ENCODE data around the gene TTC8.
A peak's percentile ranks its signal among the peaks of the same experiment; 100 is the strongest.
"Not testable (repeated sequence)": the region's sequence is repeated elsewhere in the genome, so short reads cannot be mapped to it uniquely, and the experiment has no call there.

The TTC8 gene
- 0.94 to 1.8 reads per million in 2 donors for total RNA-seq

DNA sequence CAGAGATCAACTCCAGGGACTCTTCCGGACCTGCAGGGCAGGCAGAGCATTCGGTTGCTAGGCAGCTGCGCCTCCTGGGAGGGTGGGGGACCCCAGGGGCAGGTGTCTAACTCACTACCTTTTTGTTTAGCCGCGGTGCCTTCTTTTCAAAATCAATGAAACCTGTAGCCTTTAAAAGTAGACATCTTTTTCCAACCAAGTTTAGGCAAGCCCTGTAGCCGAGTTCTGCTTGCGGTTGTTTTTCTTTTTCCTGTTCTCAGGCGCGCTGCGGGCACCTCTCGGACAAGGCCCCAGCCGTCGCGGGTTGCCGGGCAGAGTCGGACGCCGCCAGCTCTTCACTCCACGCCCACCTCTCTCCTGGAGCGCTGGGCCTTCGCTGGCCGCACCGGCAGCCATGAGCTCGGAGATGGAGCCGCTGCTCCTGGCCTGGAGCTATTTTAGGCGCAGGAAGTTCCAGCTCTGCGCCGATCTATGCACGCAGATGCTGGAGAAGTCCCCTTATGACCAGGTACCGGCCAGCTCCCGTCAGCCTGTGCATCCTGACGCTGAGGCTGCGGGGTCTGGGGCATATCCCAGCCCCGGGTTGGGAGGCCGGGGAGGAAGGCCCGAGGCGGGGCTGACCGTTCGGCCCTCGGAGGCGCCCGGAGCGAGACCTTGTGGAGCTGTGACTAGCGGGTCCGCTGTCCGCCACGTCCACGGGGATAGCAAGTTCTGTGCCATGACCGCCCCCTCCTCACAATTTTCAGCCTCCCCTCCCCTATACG, at the start of gene TTC8:
TTC8 (plus strand) TSS at position 338 of the 764 bp plus-strand sequence; CDS start at position 395, 57 bp downstream.
- peak; percentile 44 to 90 (median 76) for DNase-seq

- no peak for DNase-seq
These were observed 48.9 kb upstream of the TTC8 start for GRCh38 chr14:88775532-88775931.

DNA sequence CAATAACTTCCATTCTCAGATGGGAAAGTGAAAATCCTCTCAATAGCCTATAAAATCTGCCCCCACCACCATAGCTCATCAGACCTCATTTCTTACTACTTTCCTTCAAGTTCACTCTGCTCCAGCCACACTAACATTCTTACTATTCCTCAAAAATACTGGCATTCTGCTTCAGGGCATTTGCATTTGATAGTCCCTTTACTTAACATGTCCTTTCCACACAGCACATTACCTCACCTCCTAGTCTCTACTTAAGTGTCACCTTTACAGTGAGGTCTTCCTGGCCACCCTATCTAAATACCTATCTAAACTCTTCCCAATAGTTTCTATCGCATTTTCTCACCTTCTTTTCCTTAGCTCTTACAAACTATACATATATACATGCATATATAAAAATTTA, 38.5 kb upstream of the TTC8 start:
- DNase-seq, result no peak

GRCh38 chr14:88786715-88787114, 37.7 kb upstream of the TTC8 start:
- no peak for DNase-seq

GRCh38 chr14:88789573-88789972, 34.9 kb upstream of the TTC8 start:
- DNase-seq, result not testable (repeated sequence)

GRCh38 chr14:88790501-88791251, 33.8 kb upstream of the TTC8 start:
- no peak for DNase-seq

- DNase-seq, result no peak
These were observed 33.2 kb upstream of the TTC8 start for GRCh38 chr14:88791252-88791621.

DNA sequence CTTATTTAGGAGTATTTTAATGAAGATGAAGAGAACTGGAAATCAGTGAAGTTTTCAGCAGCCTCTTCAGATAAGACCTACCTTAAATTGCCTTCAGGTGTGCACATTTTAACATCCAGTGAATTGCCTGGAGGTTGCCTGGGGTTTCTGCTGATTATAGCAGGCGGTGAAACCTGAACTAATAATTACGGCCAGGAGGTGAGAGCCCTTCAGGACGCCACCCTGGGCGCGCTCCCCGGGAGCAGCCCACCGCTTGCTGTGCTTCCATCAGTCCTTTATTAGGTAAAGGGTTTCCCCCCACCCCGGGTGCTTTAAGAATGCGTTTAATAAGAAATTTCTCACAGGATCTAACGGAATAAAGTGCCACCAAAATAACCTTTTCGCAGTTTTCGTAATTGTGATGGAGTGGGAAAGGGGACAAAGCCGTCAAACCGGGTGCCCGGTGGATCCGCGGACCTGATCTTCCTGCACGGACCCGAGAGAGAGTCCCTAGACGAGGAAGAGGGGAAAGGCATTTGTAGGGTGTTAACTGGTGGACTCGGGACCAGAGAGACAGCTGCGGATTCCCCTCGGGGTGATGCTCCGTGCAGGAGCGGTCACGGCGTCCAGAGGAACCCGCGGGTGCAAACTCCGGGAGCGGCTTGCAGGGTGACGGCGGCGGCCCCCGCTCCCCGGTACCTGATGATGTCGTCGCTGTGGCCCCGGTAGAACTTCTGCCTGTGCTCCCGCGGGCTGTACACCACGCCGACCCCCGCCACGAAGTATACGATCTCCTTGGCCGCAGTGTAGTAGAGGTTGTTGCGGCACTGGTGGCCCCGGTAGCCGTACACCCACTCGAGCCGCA, 32.6 kb upstream of the TTC8 start:
- peak in 2 of 5 experiments; percentile 0 to 7 for DNase-seq

- DNase-seq, result peak; percentile 60 to 83 (median 75)
These were observed 31.8 kb upstream of the TTC8 start, which contains the start of gene EML5 for GRCh38 chr14:88792473-88793258. EML5 (minus strand) TSS chr14:88792953; CDS start chr14:88792503, 450 bp downstream.

DNA sequence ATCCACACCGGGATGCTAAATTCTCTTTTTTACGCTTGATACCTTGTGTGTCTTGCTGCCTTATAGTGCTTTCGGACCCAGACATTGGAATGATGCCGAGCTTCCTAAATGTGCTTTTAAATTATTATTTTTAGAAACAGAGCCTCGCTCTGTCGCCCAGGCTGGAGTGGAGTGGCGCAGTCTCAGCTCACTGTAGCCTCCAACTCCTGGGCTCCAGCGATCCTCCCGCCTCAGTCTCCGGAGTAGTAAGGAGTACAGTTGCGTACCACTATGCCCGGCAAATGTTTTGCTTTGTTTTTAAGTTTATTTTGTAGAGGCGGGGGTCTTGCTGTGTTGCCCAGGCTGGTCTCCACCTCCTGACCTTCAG, 31.2 kb upstream of the TTC8 start:
- no peak for DNase-seq

- DNase-seq, result no peak
These were observed 26.3 kb upstream of the TTC8 start for GRCh38 chr14:88798156-88798555.

GRCh38 chr14:88799522-88799921, 24.9 kb upstream of the TTC8 start:
- DNase-seq, result no peak

DNA sequence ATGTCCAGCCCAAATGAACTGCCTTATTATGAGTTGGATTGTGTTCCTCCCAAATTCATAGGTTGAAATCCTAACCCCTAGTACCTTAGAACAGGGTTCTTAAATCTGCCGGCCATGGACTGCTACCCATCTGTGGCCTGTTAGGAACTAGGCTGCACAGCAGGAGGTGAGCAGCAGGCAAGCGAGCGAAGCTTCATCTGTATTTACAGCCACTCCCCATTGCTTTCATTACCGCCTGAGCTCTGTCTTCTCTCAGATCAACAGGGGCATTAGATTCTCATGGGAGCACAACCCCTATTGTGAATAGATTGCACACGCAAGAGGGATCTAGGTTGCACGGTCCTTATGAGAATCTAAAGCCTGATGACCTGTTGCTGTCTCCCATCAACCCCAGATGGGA, 21.9 kb upstream of the TTC8 start:
- no peak for DNase-seq

DNA sequence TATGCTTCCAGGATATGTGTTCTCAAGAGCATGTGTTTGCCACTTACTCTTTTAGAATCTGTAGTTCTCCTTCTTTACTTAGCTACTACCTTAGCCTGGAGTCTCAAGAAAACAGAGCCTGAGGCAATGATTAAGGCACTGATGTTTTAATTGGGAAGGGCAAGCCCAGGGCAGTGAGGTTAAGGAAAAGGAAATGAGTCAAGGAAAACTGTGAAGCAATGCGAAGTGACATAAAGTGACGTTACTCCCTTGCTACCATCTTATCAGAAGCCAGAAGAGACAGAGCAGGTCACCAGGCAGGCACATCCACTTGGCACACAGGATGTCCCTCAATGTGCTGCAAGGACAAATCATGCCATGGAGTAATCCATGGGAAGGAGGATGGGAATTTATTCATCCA, 20.4 kb upstream of the TTC8 start:
- no peak for DNase-seq

GRCh38 chr14:88804477-88804876, 20.0 kb upstream of the TTC8 start:
- no peak for DNase-seq

- DNase-seq, result no peak
These were observed 16.1 kb upstream of the TTC8 start for GRCh38 chr14:88808359-88808758.

DNA sequence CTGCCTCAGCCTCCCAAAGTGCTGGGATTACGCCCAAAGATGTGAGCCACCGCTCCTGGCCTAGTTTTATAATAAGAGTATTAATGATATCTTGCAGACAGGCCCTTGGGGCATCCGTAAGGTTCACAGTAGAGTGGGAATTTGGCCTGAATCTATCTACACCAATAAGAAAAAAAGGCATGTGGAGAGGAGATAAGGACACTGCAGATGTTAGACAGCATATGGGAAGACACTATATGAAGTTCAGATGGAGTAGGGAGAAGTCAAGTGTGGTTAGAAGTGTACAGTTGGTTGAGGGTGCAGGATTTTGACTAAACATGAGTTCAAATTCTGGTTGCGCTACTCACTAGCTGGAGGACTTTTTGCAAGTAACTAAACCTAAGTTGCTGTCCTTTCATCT, 8.5 kb upstream of the TTC8 start:
- no peak for DNase-seq

- DNase-seq, result no peak
These were observed 6.4 kb upstream of the TTC8 start for GRCh38 chr14:88818018-88818417.

DNA sequence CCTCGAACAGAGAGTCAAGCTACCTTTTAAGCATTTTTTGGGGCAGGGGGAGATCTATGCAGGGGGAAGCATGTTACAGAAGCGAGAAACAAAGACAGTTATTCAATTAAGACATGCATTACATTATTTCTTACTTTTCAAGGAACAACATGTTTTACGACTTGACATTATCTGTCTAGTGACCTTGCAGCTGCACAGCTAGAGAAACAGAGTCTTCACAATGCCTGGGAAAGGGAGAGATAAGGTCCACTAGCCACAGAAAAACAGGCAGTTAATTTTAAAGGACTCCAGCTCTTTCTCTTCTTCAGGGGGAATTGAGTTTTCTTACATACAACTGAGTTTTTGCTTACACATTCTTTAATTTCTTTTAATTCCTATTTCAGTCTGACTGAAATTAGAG, 4.8 kb upstream of the TTC8 start:
- DNase-seq, result not testable (repeated sequence)

DNA sequence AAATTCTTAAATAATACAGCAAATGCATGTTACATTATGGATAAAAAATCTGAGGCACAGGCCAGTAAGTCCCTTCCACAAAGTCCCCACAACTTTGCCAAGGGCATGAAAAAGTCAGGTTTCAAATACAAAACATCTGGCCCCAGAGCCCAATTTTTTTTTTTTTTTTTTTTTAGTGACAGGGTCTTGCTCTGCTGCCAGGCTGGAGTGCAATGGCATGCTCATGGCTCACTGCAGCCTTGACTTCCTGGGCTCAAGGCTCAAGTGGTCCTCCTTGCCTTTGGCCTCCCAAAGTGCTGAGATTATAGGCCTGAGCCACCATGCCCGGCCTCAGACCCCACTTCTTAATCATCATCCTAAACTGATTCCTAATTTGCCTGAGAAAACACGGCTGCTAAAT, 3.1 kb upstream of the TTC8 start:
- DNase-seq, result no peak

GRCh38 chr14:88821888-88822287, 2.6 kb upstream of the TTC8 start:
- DNase-seq, result no peak

- DNase-seq, result no peak
These were observed 510 bp upstream of the TTC8 start for GRCh38 chr14:88823968-88824313.

- DNase-seq, result no peak
These were observed 617 bp downstream of the TTC8 start for GRCh38 chr14:88825078-88825458.

All from T-helper 2 cell (primary cell).